IPS-18a (cell line): ENCODE data around the gene CORO7.
A peak's percentile ranks its signal among the peaks of the same experiment; 100 is the strongest.

Experiments used
- H3K27ac ChIP-seq: one replicate; pipeline ENCODE4 v1.5.1; 2013; ENCODE audit warnings: low read length
- H3K27me3 ChIP-seq: one replicate; pipeline ENCODE4 v1.6.1; 2013; ENCODE audit warnings: mild to moderate bottlenecking, low read length; ENCODE audit not compliant: control insufficient read depth, insufficient read depth
- H3K36me3 ChIP-seq: one replicate; pipeline ENCODE4 v1.6.1; 2013; ENCODE audit warnings: low read depth, low read length; ENCODE audit not compliant: control insufficient read depth
- H3K4me1 ChIP-seq: one replicate; pipeline ENCODE4 v1.6.1; 2013; ENCODE audit warnings: low read depth, low read length; ENCODE audit not compliant: control insufficient read depth
- H3K4me3 ChIP-seq: one replicate; pipeline ENCODE4 v1.5.1; 2013; ENCODE audit warnings: low read length
- H3K9ac ChIP-seq: one replicate; pipeline ENCODE4 v1.6.1; 2013; ENCODE audit warnings: mild to moderate bottlenecking, low read length, moderate library complexity
- H3K9me3 ChIP-seq: one replicate; pipeline ENCODE4 v1.6.1; 2013; ENCODE audit warnings: low read depth, low read length; ENCODE audit not compliant: control insufficient read depth

The CORO7 gene

GRCh38 chr16:4370570-4371356 is 45.6 kb downstream of the CORO7 start:
- H3K9ac ChIP-seq: no peak overlapping the region
- peaks cover 23% of the 10 kb centered on the region for H3K4me1 ChIP-seq
- peak overlapping the region; percentile 76 for H3K4me3 ChIP-seq
- H3K27me3 ChIP-seq: peaks cover 9% of the 10 kb centered on the region
- no peaks in the 10 kb centered on the region for H3K36me3 ChIP-seq
- no peaks in the 10 kb centered on the region for H3K9me3 ChIP-seq
- no peak overlapping the region for H3K27ac ChIP-seq

- no peak overlapping the region for H3K27ac ChIP-seq
- no peaks in the 10 kb centered on the region for H3K9me3 ChIP-seq
- no peaks in the 10 kb centered on the region for H3K36me3 ChIP-seq
- no peak overlapping the region for H3K9ac ChIP-seq
- H3K4me1 ChIP-seq: peaks cover 23% of the 10 kb centered on the region
- peaks cover 9% of the 10 kb centered on the region for H3K27me3 ChIP-seq
- H3K4me3 ChIP-seq: no peak overlapping the region
These were observed 46.2 kb downstream of the CORO7 start for GRCh38 chr16:4370151-4370550.

GRCh38 chr16:4369007-4369733 is 47.2 kb downstream of the CORO7 start:
- H3K4me3 ChIP-seq: no peak overlapping the region
- H3K36me3 ChIP-seq: no peaks in the 10 kb centered on the region
- no peaks in the 10 kb centered on the region for H3K9me3 ChIP-seq
- no peak overlapping the region for H3K27ac ChIP-seq
- peaks cover 9% of the 10 kb centered on the region for H3K27me3 ChIP-seq
- H3K9ac ChIP-seq: no peak overlapping the region
- H3K4me1 ChIP-seq: peaks cover 15% of the 10 kb centered on the region

- Histone ChIP-seq H3K4me1 (peaks cover under 1% of the 10 kb centered on the region), H3K36me3 (no peaks in the 10 kb centered on the region), H3K9me3 (no peaks in the 10 kb centered on the region), H3K9ac (no peak overlapping the region), H3K4me3 (no peak overlapping the region), H3K27ac (no peak overlapping the region), H3K27me3 (peaks cover 4% of the 10 kb centered on the region)
These were observed 49.0 kb downstream of the CORO7 start for GRCh38 chr16:4367393-4367856.

- Histone ChIP-seq H3K9ac (no peak overlapping the region), H3K4me3 (no peak overlapping the region), H3K27ac (no peak overlapping the region), H3K36me3 (no peaks in the 10 kb centered on the region), H3K4me1 (no peaks in the 10 kb centered on the region), H3K27me3 (no peaks in the 10 kb centered on the region), H3K9me3 (no peaks in the 10 kb centered on the region)
These were observed 50.4 kb downstream of the CORO7 start for GRCh38 chr16:4366016-4366415.

DNA sequence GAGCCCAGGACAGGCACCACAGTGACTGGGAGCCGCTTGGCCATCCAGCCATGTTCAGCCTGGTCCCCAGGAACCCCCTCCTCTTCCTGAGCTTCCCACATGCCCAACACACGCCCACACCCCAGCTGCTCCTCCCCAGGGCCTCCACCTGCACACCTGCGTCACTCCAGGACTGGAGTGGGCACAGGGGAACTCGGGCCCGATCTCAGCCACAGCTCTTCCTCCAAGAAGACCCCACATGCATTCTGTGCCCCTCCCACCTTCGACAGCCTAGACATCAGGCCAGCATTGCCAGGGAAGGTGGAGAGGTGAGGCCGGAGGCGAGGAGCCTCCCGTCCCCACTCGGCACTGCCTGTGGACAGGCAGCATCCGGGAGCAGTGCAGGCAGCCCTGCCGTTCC is 50.8 kb downstream of the CORO7 start:
- no peaks in the 10 kb centered on the region for H3K9me3 ChIP-seq
- H3K4me1 ChIP-seq: no peaks in the 10 kb centered on the region
- no peaks in the 10 kb centered on the region for H3K27me3 ChIP-seq
- H3K4me3 ChIP-seq: no peak overlapping the region
- H3K9ac ChIP-seq: no peak overlapping the region
- H3K27ac ChIP-seq: no peak overlapping the region
- no peaks in the 10 kb centered on the region for H3K36me3 ChIP-seq

- Histone ChIP-seq H3K27me3 (no peaks in the 10 kb centered on the region), H3K27ac (no peak overlapping the region), H3K36me3 (no peaks in the 10 kb centered on the region), H3K9ac (no peak overlapping the region), H3K4me3 (no peak overlapping the region), H3K4me1 (no peaks in the 10 kb centered on the region), H3K9me3 (no peaks in the 10 kb centered on the region)
These were observed 51.4 kb downstream of the CORO7 start for GRCh38 chr16:4365014-4365406.

DNA sequence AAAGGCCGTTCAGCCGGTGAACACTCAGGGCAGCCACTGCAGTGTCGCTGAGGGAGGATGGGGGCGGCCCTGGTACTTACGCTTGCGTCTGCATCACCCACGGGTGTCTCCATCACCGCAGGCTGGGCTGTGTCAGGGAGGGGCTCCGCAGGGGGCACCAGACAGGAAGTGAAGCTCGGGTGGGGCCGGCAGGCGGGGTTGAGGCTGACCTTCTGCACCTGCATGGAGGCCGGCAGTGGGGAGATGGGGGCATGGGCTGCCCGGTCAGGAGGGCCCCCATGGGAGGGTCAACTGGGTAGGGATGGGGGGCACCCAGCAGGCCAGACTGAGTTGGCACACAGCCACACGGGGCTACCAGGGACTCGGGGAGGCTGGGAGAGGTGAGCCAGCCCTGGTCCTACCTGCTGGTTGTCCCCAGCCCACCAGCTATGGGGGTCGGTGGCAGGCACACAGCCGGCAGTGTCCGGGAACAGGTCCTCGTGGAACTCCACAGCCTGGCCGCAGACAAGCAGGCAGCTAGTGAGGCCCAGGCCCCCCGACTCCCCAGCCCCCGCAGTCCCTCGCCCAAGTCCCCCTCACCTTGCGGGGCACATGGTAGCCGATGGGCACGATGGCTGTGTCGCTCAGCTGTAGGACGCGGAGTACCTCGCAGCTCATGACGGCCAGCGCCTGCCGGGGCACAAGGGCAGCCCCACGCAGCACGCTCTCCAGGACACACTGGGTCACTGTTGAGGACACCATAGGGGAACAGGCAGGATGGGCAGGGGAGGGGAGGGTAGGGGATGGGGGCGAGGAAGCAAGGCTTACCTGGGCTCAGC is 52.0 kb downstream of the CORO7 start:
- Histone ChIP-seq H3K9me3 (no peaks in the 10 kb centered on the region), H3K9ac (no peak overlapping the region), H3K27me3 (no peaks in the 10 kb centered on the region), H3K4me3 (no peak overlapping the region), H3K36me3 (no peaks in the 10 kb centered on the region), H3K4me1 (no peaks in the 10 kb centered on the region), H3K27ac (no peak overlapping the region)

DNA sequence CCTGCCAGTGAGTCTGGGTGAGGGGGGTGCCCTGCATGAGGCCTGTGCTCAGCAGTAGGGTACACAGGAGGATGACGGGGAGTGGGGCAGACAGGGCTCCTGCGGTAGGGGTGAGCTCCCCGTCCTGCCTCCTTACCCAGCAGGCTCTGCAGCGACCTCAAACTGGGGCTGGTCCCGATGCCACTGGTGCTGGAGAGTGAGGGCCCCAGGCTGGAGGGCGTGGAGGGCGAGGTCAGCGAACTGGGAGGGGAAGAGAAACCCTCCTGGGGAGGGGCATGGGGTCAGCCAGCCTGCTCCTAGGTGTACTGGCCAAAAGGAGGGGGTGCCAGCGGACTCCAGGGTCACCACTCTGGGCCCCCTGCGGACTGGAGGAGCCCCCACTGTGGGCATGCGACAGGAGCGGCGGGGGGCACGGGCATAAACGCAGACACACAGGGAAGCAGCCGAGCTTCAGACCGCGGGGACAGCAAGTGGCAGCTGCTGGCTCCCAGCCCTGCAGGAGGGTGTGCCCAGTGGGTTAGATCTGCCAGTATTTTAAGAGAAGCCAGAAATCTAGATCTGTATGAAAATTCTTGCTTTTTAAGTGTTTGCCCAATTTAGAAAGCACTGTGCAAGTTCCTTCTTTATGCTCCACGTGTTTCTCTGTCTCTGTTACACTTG is 53.8 kb downstream of the CORO7 start:
- no peaks in the 10 kb centered on the region for H3K4me1 ChIP-seq
- H3K27ac ChIP-seq: no peak overlapping the region
- H3K36me3 ChIP-seq: no peaks in the 10 kb centered on the region
- no peak overlapping the region for H3K9ac ChIP-seq
- H3K9me3 ChIP-seq: no peaks in the 10 kb centered on the region
- H3K27me3 ChIP-seq: no peaks in the 10 kb centered on the region
- no peak overlapping the region for H3K4me3 ChIP-seq

DNA sequence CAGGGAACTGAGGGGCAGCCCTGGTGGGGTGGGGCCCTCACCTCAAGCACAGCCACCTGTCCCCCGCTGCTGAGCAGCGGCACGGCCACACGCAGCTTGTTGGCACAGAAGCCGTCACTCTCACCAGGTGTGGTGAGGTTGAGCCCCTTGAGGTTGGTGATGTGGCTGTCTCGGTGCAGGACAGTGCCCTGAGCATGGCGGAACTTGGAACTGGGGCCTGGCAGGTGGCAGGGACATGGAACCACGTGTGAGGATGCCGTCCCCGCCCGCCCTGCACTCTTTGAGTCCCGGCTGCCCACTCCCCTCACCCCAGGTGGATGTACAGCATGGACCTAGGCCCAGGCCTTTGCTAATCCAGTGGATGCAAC is 54.5 kb downstream of the CORO7 start:
- H3K9ac ChIP-seq: no peak overlapping the region
- no peaks in the 10 kb centered on the region for H3K9me3 ChIP-seq
- H3K27me3 ChIP-seq: no peaks in the 10 kb centered on the region
- H3K27ac ChIP-seq: no peak overlapping the region
- H3K4me3 ChIP-seq: no peak overlapping the region
- no peaks in the 10 kb centered on the region for H3K36me3 ChIP-seq
- H3K4me1 ChIP-seq: no peaks in the 10 kb centered on the region
